Measurements from ENCODE around the gene CYP4F12. TPM values are rescaled to one million over a fixed set of nuclear protein-coding genes. Genes with fewer than 3 reads are reported as not detected.

Gene CYP4F12
- total RNA-seq, 2 donors from 2014 or later = 2.2 to 5.7 TPM

- DNase-seq = no peak
- intact Hi-C loops (cut with DNase I) = no loop called here
- ATAC-seq = no peak
Measured at GRCh38 chr19:15683411-15683810, 10.5 kb downstream of the CYP4F12 start.

DNA sequence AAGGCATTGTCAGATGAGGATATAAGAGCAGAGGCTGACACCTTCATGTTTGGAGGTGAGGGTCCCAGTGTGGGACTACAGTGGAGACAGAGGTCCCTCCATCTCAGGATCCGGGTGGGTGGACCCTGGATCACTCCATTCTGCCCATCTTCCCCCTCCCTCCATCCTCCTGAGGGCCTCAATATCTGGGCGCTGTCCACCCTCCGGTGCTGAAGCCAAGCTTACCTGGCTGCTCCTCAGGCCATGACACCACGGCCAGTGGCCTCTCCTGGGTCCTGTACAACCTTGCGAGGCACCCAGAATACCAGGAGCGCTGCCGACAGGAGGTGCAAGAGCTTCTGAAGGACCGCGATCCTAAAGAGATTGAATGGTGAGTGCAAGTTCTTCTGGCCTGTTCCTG lies 11.9 kb downstream of the CYP4F12 start:
- intact Hi-C loops (cut with DNase I) = no loop called here
- ATAC-seq (no peak), DNase-seq (no peak)

- intact Hi-C loops (cut with DNase I) = no loop called here
- no peak for DNase-seq
Measured at GRCh38 chr19:15696654-15697194, 23.8 kb downstream of the CYP4F12 start.

DNA sequence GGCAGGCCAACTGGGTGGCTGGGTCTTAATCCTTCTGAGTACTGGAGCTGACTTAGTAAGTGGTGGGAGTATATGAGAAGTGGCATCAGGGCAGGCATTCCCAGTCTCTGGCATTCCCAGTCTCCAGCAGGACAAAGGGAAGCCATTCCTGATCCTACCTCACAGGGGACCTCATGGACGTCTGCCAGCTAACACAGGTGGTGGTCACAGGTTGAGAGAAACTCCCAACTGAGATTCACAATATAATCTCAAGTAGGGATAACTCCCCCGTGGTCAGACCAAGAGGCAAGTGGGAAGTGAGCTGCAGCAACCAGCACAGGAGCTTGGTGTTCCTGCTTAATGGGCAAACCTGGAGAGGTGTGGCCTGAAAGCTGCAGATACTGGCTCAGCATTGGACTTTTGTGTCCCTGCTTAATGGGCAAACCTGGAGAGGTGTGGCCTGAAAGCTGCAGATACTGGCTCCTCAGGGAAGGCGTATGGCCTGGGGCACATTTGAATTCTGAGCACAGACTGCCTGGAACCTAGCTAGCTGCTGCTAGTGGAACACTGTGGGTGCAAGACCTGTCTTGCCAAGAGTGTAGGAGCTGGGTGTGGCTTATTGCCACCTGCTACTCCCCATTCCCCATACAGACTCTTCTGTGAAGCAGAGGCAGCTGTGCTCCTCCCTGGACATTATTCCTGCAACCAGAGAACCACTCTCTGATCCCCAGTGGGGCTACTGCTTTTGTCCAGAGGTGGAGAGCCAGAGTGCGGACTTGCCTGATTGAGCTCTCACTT lies 29.1 kb downstream of the CYP4F12 start:
- intact Hi-C loops (cut with DNase I) = no loop called here
- DNase-seq (no peak), ATAC-seq (no peak)

More at GRCh38 chr19:15696654-15697194, 23.8 kb downstream of the CYP4F12 start:
- no peak for ATAC-seq

- peak; percentile 81 to 84 for ATAC-seq
- intact Hi-C loops (cut with DNase I) = no loop called here
- DNase-seq = peak; percentile 81
Measured at GRCh38 chr19:15702534-15702930, 29.6 kb downstream of the CYP4F12 start.

DNA sequence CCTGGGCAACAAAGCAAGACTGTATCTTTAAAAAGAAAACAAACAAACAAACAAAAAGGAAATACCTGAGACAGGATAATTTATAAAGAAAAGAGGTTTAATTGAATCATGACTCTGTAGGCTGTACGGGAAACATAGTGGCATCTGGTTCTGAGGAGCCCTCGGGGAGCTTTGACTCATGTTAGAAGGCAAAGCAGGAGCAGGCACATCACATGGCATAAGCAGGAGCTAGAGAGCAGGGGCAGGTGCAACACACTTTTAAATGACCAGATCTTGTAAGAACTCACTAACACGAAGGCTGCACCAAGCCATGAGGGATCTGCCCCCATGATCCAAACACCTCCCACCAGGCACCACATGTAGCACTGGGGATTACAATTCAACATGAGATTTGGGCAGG lies 41.8 kb downstream of the CYP4F12 start:
- no peak for ATAC-seq
- no peak for DNase-seq
- intact Hi-C loops (cut with DNase I) = no loop called here

- ATAC-seq (no peak), DNase-seq (no peak)
- intact Hi-C loops (cut with DNase I) = no loop called here
Measured at GRCh38 chr19:15715642-15716041, 42.8 kb downstream of the CYP4F12 start.

DNA sequence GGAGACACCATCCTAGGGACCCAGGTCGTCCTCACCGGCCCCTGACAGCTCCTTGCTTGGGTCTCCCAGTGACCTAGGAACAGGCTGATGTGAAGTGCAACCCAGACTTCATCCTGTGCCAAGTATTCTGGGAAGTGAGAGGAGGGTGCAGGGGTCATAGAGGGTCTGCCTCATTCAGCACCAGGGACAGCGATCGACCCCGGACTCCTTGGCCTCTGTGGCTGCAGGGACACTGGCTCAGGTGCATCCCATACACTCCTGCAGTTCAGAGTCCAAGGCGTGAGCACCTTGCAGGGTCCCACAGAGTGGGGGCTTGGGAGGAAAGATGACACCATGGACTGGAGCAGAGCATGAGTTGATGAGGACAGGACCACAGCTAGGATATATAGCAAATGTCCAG lies 44.9 kb downstream of the CYP4F12 start:
- intact Hi-C loops (cut with DNase I) = no loop called here
- no peak for ATAC-seq
- DNase-seq = no peak

GRCh38 chr19:15721268-15721667 lies 48.4 kb downstream of the CYP4F12 start:
- intact Hi-C loops (cut with DNase I) = no loop called here
- DNase-seq (no peak), ATAC-seq (no peak)

DNA sequence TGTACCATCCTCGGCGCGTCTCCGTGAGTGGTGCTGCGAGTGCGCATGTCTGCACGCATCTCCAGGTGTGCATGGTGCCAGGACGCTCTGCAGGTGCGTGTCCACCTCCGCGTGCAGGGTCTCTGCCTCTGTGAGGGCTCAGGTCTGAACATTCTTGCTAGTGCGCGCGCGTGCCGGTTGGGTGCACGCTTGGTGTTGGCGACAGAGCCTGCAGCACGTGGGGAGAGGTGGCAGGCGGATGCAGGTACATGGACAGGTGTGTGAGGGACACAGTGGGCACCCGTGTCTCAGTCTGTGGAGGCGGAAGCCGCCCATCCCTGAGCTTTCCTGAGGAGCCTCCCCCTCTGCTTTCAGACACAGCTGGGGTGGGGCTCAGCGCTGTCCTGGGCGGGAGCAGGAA lies 50.1 kb downstream of the CYP4F12 start:
- no peak for ATAC-seq
- intact Hi-C loops (cut with DNase I) = no loop called here
- no peak for DNase-seq

DNA sequence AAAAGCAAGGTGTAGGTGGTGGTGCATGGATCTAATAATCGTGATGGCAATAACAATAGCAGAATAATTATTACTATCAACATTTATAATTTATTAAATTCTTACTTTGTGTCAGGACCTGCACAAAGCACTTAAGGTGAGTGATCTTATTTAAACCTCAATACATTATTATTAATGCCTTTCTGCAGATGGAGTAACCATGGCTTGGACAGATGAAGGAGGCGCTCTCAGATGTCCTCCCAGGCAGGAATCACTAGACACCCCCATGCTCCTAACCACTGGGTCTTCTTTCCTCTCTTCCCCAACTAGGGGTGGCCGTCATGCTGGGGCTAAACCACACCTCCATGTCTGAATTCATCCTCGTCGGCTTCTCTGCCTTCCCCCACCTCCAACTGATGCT lies 54.8 kb downstream of the CYP4F12 start, which contains the start of gene OR10H2:
Gene OR10H2 (plus strand): TSS at position 301 of the 400 bp plus-strand sequence. CDS start 20 bp downstream, at position 321.
- ATAC-seq (no peak), DNase-seq (no peak)
- intact Hi-C loops (cut with DNase I) = no loop called here

DNA sequence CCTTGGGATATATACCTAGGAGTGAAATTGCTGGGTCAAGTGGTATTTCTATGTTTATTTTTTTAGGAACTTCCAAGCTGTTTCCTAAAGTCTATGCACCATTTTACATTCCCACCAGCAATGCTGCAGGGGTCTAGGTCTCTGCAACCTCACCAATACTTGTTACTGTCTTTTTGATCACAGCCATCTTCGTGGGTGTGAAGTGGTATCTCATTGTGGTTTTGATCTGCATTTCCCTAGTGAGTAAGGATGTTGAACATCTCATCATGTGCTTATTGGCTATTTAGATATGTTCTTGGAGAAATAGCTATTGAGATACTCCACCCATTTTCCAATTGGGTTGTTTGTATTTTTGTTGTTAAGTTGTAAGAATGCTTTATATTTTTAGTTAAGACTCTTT lies 57.7 kb downstream of the CYP4F12 start:
- intact Hi-C loops (cut with DNase I) = no loop called here
- no peak for ATAC-seq

DNA sequence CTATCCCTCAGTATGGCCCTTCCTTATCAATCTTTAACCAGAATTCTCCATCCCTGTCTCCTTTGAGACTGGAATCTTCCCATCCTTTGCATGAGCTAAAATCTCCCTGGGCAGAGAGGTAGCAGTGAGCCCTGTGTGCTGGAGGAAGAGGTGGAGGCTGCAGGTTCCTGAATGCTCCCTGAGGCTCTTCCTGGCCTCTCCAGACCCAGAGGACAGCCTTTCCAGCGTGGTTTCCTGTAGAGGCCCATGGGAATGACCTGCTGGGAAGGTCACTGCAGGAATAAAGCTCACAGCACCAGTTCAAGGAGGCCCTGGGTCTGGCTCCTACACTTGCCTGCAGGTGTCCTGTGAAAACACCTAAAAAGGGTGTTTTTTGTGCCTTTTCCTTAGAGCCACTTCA lies 59.5 kb downstream of the CYP4F12 start:
- no peak for DNase-seq
- intact Hi-C loops (cut with DNase I) = no loop called here
- no peak for ATAC-seq

More for the DNA sequence above, 57.7 kb downstream of the CYP4F12 start:
- DNase-seq = no peak

GRCh38 chr19:15733895-15734294 lies 61.0 kb downstream of the CYP4F12 start:
- no peak for DNase-seq
- intact Hi-C loops (cut with DNase I) = no loop called here

DNA sequence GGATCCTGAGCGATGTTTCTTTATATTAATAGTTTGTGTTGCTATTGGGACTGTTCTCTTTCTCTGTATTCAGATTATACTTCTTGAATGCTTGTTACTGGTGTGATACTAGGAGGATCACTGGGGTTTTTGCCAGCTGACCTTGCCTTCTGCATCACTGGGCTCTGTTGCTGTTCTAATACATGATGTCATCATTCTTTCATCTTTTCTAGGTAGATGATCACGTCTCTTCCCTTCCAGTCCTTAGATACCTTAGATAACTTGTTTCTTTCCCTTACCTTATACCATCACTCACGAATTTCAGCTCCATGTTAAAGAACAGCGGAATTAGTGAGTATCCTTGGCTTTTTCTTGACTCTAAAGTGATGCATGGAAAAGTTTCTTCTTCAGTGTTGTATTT lies 64.8 kb downstream of the CYP4F12 start, which contains the start of gene OR10H3:
Gene OR10H3 (plus strand): TSS at position 264 of the 400 bp plus-strand sequence. CDS start 3,408 bp downstream, outside the sequence.
- intact Hi-C loops (cut with DNase I) = no loop called here
- no peak for ATAC-seq
- DNase-seq = no peak

More at GRCh38 chr19:15733895-15734294, 61.0 kb downstream of the CYP4F12 start:
- no peak for ATAC-seq

- DNase-seq (no peak), ATAC-seq (no peak)
- intact Hi-C loops (cut with DNase I) = no loop called here
Measured at GRCh38 chr19:15740785-15741184, 67.9 kb downstream of the CYP4F12 start.

Other genes with a start within 250 kb of the CYP4F12 start
- gene WIZ, start 223.1 kb upstream of the CYP4F12 start, total RNA-seq = 10 to 100 TPM; 26.9 to 28.7 TPM
- 1 to 10 TPM; 1.7 to 2.0 TPM for gene RASAL3, start 208.5 kb upstream of the CYP4F12 start, total RNA-seq
- gene PGLYRP2, start 193.6 kb upstream of the CYP4F12 start, total RNA-seq = not detected
- gene CYP4F22, start 164.6 kb upstream of the CYP4F12 start, total RNA-seq = not detected
- gene CYP4F8, start 57.9 kb upstream of the CYP4F12 start, total RNA-seq = not detected
- gene CYP4F3, start 32.2 kb upstream of the CYP4F12 start, total RNA-seq = under 1 TPM; 0.24 to 0.62 TPM
- gene OR10H2, start 54.9 kb downstream of the CYP4F12 start, total RNA-seq = not detected
- gene OR10H3, start 64.9 kb downstream of the CYP4F12 start, total RNA-seq = not detected
- not detected for gene OR10H5, start 114.6 kb downstream of the CYP4F12 start, total RNA-seq
- gene OR10H1, start 142.6 kb downstream of the CYP4F12 start, total RNA-seq = not detected
- not detected for gene CYP4F2, start 225.0 kb downstream of the CYP4F12 start, total RNA-seq

All from left cardiac atrium (tissue), 4 donors.